HG02798 (cell line): Measurements from ENCODE around the gene POP7.
"Not testable (repeated sequence)": the region's sequence is repeated elsewhere in the genome, so short reads cannot be mapped to it uniquely, and the experiment has no call there.

Experiments used
- ATAC-seq: cut with Tn5 transposase; IDR thresholded peaks from one replicate; pipeline ENCODE4 v1.9.1; 2021; ENCODE audit warnings: mild to moderate bottlenecking; ENCODE audit not compliant: unreplicated experiment, poor library complexity

POP7 gene

GRCh38 chr7:100705753-100706671 is at the start of gene POP7:
Gene POP7, plus strand, starts transcription at chr7:100706121. Its CDS starts 710 bp downstream, at chr7:100706831.
- peak; percentile 93 for ATAC-seq

DNA sequence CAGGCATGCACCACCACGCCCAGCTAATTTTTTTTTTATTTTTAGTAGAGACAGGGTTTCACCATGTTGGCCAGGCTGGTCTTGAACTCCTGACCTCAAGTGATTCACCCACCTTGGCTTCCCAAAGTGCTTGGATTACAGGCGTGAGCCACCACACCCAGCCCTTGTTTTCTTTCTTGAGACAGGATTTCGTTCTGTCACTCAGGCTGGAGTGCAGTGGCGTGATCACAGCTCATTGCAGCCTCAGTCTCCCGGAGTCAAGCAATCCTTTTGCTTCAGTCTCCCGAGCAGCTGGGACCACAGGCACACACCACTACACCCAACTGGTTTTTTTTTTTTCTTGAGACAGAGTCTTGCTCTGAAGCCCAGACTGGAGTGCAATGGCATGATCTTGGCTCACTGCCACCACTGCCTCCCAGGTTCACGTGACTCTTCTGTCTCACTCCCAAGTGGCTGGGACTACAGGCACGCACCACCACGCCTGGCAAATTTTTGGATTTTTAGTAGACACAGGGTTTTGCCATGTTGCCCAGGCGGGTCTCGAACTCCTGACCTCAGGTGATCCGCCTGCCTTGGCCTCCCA is 43.6 kb upstream of the POP7 start:
- ATAC-seq = not testable (repeated sequence)

- ATAC-seq = no peak
Observed at GRCh38 chr7:100665168-100665726, 40.7 kb upstream of the POP7 start.

DNA sequence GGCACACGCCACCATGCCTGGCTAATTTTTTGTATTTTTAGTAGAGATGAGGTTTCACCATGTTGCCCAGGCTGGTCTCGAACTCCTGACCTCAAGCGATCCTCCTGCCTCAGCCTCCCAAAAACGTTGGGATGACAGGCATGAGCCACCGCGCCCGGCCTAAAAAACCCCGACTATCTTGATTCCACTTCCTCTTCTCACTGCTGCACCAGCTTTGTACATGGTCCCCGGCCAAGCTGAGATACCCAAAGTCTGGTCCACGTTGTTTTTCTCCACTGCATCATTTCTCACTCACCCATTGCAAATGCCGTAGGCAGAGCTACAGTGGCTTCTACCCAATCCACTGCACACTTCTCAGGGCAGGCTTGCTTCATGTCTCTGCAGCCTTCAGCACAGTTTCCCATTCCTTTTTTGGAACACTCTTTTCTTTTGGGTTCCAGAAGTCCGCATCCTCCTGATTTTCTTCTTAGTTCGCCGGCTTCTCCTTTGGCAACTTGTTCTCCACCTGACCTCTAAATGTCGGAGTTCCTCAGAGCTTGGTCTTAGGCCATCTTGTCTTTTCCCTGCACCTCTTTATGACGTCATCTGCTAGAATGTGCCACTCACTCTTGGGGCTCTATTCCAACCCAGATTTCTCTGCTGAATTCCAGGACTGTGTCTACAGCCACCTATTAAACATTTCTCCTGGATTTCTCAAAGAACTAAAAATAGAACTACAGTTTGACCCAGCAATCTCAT is 38.4 kb upstream of the POP7 start:
- no peak for ATAC-seq

GRCh38 chr7:100668069-100668449 is 37.9 kb upstream of the POP7 start:
- ATAC-seq = no peak

GRCh38 chr7:100669106-100669505 is 36.8 kb upstream of the POP7 start:
- not testable (repeated sequence) for ATAC-seq

DNA sequence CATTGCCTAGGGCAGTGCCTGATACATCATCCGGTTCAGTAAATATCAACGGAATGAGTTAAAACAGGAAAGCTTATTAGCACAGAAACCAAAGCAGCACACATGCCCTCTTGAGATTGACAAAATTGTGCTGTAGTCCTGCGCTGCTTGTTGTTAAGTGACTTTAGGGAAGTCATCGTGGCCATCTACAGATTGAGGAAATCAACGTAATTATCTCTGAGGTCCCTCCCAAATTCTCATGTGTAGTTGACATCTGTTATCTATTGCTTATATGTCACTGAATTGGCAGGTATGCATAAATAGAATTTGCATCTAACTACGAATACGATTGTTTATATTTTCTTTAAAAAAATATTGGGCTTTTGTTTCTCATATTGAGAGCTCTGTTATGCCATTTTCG is 35.8 kb upstream of the POP7 start:
- no peak for ATAC-seq

DNA sequence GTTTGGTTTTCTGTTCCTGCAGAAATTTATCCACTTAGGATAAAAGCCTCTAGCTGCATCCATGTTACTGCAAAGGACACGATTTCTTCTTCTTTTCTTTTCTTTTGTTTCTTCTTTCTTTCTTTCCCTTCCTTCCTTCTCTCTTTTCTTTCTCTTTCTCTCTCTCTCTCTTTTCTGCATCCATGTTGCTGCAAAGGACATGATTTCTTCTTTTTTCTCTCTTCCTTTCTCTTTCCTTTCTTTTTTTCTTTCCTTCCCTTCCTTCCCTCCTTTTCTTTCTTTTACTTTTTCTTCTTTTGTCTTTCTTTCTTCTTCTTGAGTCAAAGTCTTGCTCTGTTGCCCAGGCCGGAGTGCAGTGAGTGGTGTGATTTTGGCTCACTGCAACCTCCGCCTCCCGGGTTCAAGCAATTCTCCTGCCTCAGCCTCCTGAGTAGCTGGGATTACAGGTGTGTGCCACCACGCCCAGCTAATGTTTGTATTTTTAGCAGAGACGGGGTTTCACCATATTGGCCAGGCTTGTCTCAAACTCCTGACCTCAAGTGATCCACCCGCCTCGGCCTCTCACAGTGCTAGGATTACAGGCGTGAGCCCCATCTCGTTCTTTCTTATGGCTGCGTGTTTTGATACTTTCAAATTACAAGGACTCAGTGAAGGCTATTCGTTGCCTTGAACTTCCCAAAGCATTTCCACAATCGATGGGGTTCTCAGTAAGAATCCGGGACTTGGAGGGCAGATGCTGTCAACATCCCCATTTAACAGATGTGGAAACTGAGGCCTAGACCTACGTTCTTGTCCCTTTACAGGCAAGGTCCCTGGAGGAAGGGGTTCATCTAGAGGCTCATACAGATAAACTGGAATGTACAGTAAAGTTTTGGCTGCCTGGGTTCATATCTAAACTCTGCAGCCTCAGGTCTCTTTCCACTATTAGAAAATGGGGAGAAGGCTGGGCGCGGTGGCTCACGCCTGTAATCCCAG is 34.3 kb upstream of the POP7 start:
- ATAC-seq = no peak

GRCh38 chr7:100673302-100673941 is 32.5 kb upstream of the POP7 start, which contains the start of gene GNB2:
Gene GNB2, plus strand, starts transcription at chr7:100673740. Its CDS starts 2,526 bp downstream, at chr7:100676266.
- ATAC-seq = peak; percentile 78

DNA sequence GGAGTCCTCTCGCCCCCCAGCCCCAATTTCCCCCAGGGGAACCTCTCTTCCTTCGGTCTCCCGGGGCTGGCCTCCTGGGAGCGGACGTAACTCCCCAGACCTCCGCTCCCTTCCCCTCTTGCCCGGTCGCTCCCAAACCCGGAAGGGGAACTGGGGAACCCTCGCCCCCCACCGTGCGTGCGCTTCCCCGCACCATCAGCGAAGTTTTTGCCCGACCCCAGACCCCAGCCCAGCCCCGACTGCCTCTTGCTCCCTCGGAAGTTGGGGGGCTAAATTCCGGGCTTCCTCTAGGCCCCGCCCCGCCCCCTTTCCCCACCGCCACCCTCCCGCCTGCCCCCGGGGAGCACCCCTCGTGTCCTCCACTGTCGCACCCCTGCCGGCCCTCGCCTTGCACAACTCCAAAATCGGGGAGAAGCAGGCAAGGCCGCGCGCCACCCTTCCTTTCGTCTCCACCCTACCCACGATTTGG is 31.9 kb upstream of the POP7 start:
- no peak for ATAC-seq

DNA sequence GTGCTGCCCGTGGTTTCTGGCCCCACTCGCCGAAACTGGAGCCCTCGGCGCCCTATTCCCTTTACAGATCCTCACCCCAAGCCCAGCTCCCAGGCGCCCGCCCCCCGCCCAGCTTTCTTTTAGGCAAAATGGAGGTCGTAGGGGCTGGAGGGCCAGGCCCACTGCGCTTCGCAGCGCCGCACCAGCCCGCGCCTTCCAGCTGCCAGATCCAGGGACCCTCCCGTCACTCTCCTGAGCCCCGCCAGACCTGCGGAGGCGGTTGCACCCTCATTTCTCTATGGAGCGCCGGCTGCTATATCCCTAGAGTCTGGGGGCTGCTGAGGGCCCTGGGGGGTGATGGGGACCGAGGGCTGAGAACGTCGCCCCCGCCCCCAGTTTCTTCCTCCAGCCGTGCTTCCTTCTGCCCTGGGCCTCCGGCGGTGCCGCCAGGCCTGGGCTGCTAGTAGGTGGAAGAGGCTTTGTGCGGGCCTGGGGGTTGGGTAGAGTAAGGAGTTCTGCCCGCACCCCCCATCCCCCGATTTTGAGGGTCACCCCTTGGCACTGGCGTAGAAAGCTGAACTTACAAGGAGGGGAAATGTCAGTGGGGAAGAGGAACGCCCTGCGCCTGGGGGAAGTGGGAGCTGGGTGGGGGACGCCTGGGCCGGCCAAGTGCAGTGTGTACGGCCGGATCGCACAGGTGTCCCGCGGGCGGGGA is 31.4 kb upstream of the POP7 start:
- ATAC-seq = no peak

DNA sequence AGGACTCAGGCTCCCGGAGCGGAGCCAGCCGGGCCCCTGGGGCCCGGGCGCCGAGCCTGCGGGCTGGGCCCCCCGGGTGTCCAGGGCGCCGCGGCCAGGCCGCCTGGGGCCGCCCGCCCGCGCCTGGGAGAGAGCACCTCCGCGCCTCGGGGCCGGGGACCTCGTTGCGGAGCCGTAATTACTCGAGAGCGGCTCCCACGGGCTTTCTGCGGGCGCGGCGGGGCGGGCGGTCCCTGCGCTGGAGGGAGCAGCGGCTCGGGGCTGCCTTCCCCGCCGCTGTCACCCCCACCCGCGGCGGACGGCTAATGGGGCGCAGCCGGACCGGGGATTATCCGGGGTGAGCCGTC is 30.8 kb upstream of the POP7 start:
- ATAC-seq = no peak

DNA sequence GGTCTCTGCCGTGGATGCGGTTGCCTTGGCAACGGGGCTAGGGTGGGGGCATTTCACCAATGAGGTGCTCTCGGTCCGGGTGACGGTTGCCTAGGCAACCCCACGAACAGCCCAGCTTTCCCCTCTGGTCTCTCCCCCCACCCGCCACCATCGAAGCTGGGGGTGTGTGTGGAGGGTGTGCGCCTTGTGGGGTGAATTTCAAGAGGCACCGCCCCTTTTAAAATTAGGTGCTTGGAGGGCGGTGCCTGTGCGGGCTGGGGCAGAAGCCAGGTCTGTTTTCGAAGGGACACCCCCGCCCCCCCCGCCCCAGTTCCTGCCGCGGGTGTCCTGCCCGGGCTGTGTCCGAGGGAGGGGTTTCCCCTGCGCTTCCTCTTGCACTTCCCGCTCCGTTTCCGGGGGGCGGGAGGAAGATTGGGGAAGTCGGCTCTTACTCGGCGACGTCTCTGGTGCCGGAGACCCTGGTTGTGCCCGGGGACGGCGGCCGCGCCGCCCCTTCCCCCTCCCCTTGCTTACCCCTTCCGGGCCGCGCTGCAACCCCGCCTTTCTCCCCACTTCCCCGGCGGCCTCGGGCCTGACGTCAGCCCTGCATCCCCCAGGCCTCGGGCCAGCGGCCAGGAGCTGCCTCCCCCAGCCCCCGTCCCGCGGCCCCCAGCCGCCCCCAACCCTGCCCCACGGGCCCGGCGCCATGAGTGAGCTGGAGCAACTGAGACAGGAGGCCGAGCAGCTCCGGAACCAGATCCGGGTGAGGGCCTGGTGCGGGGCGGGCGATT is 30.2 kb upstream of the POP7 start:
- peak; percentile 30 for ATAC-seq

- no peak for ATAC-seq
Observed at GRCh38 chr7:100676501-100677306, 29.2 kb upstream of the POP7 start.

GRCh38 chr7:100677308-100678267 is 28.3 kb upstream of the POP7 start:
- ATAC-seq = no peak
